Kidney (tissue), 14 donors: Measurements from ENCODE around the gene LYZL4. TPM values are rescaled to one million over a fixed set of nuclear protein-coding genes. Genes with fewer than 3 reads are reported as not detected.

ENCODE experiments used
- DNase-seq, 5 donors: peaks; one replicate each; pipeline ENCODE4 v3.0.0-alpha.2; 2013 to 2020
- FAIRE-seq: peaks from 2 replicates; lab custom pipeline; 2012; peaks lifted over from hg19 to GRCh38; lab: Jason Lieb, UNC
- H3K27ac ChIP-seq, 2 donors: one replicate each; pipeline ENCODE4 v1.7.0; 2013; ENCODE audit warnings: low read depth in 2 of 2, low read length in 2 of 2, inconsistent platforms in 1 of 2
- H3K27me3 ChIP-seq: one replicate; pipeline ENCODE4 v1.7.1; 2013; ENCODE audit warnings: low read length, inconsistent platforms; ENCODE audit not compliant: control insufficient read depth, insufficient read depth
- H3K36me3 ChIP-seq, 3 donors: one replicate each; pipeline versions ENCODE4 v1.7.0 to v1.7.1; 2013; ENCODE audit warnings: low read length in 3 of 3, control low read depth in 1 of 3, inconsistent platforms in 1 of 3; ENCODE audit not compliant: insufficient read depth in 3 of 3, control insufficient read depth in 2 of 3
- H3K4me1 ChIP-seq, 3 donors: one replicate each; pipeline versions ENCODE4 v1.7.0 to v1.7.1; 2013; ENCODE audit warnings: low read length in 3 of 3, inconsistent platforms in 1 of 3, low read depth in 1 of 3; ENCODE audit not compliant: control insufficient read depth in 2 of 3, insufficient read depth in 2 of 3
- H3K4me3 ChIP-seq, 3 donors: one replicate each; pipeline versions ENCODE4 v1.7.0 to v1.8.1; 2013; ENCODE audit warnings: low read length in 3 of 3, control low read depth in 1 of 3, inconsistent platforms in 1 of 3
- H3K9ac ChIP-seq, 3 donors: one replicate each; pipeline versions ENCODE4 v1.7.0 to v1.7.1; 2013; ENCODE audit warnings: low read length in 3 of 3, control low read depth in 1 of 3, inconsistent platforms in 1 of 3
- H3K9me3 ChIP-seq, 3 donors: one replicate each; pipeline versions ENCODE4 v1.7.0 to v1.7.1; 2013; ENCODE audit warnings: low read length in 3 of 3, control low read depth in 1 of 3, inconsistent platforms in 1 of 3; ENCODE audit not compliant: control insufficient read depth in 2 of 3, insufficient read depth in 1 of 3
- intact Hi-C: fragments of 100-400 bp; cut with DNase I; formaldehyde crosslinking; loops from one replicate; pipeline ENCODE4 v1.11.1; 2022
- polyA plus RNA-seq: library from polyadenylated mRNA; stranded (reverse); fragments of 350-450 nt; fragmentation: Illumina TruSeq; extraction: RNeasy Lipid Tissue Mini Kit (QIAGEN cat#74804); gene quantifications from one replicate; pipeline ENCODE4 v1.2.3, GENCODE V29; 2014; ENCODE audit warnings: low read depth, low replicate concordance; ENCODE audit not compliant: insufficient read depth
- total RNA-seq: library from RNA; stranded (reverse); fragmentation: NEBNext Ultra II Directional; extraction: Animal tissue kit (Norgen Biotek cat#: 25700); gene quantifications from one replicate; pipeline ENCODE4 v1.2.1, GENCODE V29; 2021
- TF ChIP-seq, protein P1 (sequence below): IDR thresholded peaks from 3 replicates; pipeline ENCODE4 v1.5.1; 2012; ENCODE audit warnings: mild to moderate bottlenecking, moderate library complexity, borderline replicate concordance; ENCODE audit not compliant: insufficient read depth; ENCODE audit errors: extremely low read depth
- donor health status: control.
- donor health status: control.
- donor health status: control.
- donor health status: control.
- donor health status: control.
- donor health status: DM: yes; HTN: yes; CAD: no.
- donor health status: Normal renal cell carcinoma (clear cell type).

The LYZL4 gene
- total and polyA plus RNA-seq, 2 donors from 2014 or later, result not detected

DNA sequence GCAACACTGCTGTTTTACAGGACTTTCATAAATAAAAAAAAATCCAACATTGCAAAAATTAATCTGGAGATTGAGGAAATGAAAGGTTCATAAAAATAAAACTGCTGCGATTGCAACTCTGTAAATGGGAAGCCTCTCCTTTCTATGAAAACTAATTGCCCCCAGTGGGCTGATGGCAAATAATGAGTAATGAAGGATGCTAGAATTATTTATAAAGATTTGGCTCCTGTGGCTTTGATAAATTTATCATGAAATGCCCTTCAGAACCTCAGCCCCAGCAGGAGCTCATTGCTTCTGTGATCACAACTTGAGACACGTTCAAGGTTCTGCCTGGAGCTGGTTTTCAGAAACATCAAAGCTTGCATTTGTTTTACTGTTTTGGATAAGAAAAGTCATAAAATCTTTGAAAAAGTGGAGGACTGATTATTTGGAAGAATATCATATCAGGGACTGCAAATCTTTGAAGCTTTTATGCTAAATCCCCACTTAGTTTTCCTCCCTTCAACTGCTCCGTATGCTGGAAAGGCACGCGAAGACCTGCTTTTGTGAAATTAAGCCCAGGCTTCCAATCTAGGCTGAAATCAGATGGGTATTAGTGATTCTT is 24.5 kb upstream of the LYZL4 start:
- H3K36me3 ChIP-seq, result no peaks in the 10 kb centered on the region
- H3K9me3 ChIP-seq, result peaks cover 0 to 11% (median 0%) of the 10 kb centered on the region in 3 donors
- no peaks in the 10 kb centered on the region for H3K27me3 ChIP-seq
- intact Hi-C loops, result no loop called here
- FAIRE-seq (no peak), DNase-seq (no peak)
- H3K27ac ChIP-seq, result no peak overlapping the region
- H3K4me1 ChIP-seq, result no peaks in the 10 kb centered on the region
- no peak overlapping the region for H3K4me3 ChIP-seq
- TF ChIP-seq, protein P1, sequence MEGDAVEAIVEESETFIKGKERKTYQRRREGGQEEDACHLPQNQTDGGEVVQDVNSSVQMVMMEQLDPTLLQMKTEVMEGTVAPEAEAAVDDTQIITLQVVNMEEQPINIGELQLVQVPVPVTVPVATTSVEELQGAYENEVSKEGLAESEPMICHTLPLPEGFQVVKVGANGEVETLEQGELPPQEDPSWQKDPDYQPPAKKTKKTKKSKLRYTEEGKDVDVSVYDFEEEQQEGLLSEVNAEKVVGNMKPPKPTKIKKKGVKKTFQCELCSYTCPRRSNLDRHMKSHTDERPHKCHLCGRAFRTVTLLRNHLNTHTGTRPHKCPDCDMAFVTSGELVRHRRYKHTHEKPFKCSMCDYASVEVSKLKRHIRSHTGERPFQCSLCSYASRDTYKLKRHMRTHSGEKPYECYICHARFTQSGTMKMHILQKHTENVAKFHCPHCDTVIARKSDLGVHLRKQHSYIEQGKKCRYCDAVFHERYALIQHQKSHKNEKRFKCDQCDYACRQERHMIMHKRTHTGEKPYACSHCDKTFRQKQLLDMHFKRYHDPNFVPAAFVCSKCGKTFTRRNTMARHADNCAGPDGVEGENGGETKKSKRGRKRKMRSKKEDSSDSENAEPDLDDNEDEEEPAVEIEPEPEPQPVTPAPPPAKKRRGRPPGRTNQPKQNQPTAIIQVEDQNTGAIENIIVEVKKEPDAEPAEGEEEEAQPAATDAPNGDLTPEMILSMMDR, result no peak
- no peak overlapping the region for H3K9ac ChIP-seq

DNA sequence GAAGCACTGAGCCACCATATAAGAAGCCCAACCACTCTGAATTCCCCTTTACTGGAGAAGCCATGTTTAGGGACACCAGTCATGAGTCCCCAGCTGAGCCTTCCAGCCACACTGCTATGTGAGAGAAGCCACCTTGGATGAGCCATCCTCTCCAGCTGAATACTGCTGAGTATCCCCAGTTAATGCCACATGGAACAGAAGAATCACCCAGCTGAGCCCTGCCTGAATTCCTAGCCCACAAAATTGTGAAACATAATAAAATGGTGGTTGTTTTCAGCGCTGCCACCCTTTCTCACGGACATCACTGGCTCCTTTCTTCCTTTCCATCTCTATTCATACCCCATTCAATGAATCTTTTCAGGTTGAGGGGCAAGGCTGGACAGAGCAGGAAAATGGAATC is 22.1 kb upstream of the LYZL4 start:
- TF ChIP-seq, protein P1, result no peak
- H3K27ac ChIP-seq, result no peak overlapping the region
- H3K9ac ChIP-seq, result no peak overlapping the region
- H3K36me3 ChIP-seq, result no peaks in the 10 kb centered on the region
- peaks cover 0 to 11% (median 0%) of the 10 kb centered on the region in 3 donors for H3K9me3 ChIP-seq
- FAIRE-seq (no peak), DNase-seq (no peak)
- H3K27me3 ChIP-seq, result no peaks in the 10 kb centered on the region
- no peak overlapping the region for H3K4me3 ChIP-seq
- no peaks in the 10 kb centered on the region for H3K4me1 ChIP-seq
- intact Hi-C loops, result no loop called here

DNA sequence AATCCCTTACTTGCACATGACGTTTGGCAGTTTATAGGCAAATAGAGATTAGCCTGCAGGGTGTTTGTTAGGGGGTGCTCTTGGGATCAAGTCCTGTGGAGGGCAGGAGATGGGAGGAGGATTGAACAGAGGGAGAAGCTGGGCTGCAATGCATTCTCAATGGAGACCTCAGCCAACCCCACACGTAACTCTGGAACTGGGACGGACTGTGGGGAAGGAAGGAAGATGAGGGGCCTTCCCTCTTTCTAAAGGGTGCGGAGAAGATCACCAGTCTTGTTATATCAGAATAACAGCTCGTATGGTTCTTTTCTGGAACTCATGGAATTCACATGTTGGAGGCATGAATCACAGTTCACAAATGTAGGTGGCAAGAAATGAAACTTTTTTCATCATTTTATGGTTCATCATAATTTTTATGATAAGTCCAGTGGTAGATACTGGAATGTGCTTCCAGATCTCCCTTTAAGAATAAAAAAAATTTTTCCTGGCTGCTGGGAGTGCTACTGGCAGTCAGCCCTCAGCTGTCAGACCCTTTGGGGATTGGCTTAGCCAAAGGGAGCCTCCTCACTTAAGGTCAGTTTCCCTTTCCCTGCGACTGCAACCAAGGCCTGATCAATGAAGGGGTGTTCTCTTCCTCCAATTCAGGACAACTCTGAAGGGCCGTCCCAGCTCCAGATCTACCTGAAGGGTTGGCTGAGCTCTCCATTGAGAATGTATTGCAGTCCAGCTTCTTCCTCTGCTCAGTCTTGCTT is 20.5 kb upstream of the LYZL4 start:
- DNase-seq (no peak), FAIRE-seq (no peak)
- Histone ChIP-seq H3K27me3 (no peaks in the 10 kb centered on the region), H3K4me1 (no peaks in the 10 kb centered on the region), H3K36me3 (no peaks in the 10 kb centered on the region), H3K4me3 (no peak overlapping the region), H3K9me3 (peaks cover 0 to 11% (median 0%) of the 10 kb centered on the region in 3 donors), H3K27ac (no peak overlapping the region), H3K9ac (no peak overlapping the region)
- intact Hi-C loops, result no loop called here
- TF ChIP-seq, protein P1, result no peak
